HG02678 (cell line): ENCODE results near the gene TEAD3.

Experiments
- ATAC-seq: cut with Tn5 transposase; IDR thresholded peaks from one replicate; pipeline ENCODE4 v1.9.1; 2021; ENCODE audit warnings: mild to moderate bottlenecking, moderate library complexity; ENCODE audit not compliant: unreplicated experiment

The TEAD3 gene

GRCh38 chr6:35514587-35514986 is 17.7 kb upstream of the TEAD3 start:
- no peak for ATAC-seq

- no peak for ATAC-seq
These were observed 15.9 kb upstream of the TEAD3 start, which contains the start of gene TULP1 for GRCh38 chr6:35512740-35513139. Gene TULP1 (minus strand): TSS chr6:35512896. CDS start chr6:35512858, 38 bp downstream.

GRCh38 chr6:35512006-35512405 is 15.1 kb upstream of the TEAD3 start:
- no peak for ATAC-seq

GRCh38 chr6:35511562-35511941 is 14.7 kb upstream of the TEAD3 start:
- ATAC-seq = no peak

- ATAC-seq = no peak
These were observed 14.2 kb upstream of the TEAD3 start for GRCh38 chr6:35510916-35511561.

GRCh38 chr6:35508542-35508941 is 11.7 kb upstream of the TEAD3 start:
- no peak for ATAC-seq

- ATAC-seq = no peak
These were observed 11.1 kb upstream of the TEAD3 start for GRCh38 chr6:35508027-35508426.

- ATAC-seq = no peak
These were observed 10.3 kb upstream of the TEAD3 start for GRCh38 chr6:35507221-35507620.

- no peak for ATAC-seq
These were observed 9.7 kb upstream of the TEAD3 start for GRCh38 chr6:35506536-35506935.

- ATAC-seq = no peak
These were observed 9.1 kb upstream of the TEAD3 start for GRCh38 chr6:35505999-35506412.

GRCh38 chr6:35503534-35503933 is 6.7 kb upstream of the TEAD3 start:
- no peak for ATAC-seq

- ATAC-seq = no peak
These were observed 4.9 kb upstream of the TEAD3 start for GRCh38 chr6:35501784-35502183.

- ATAC-seq = no peak
These were observed 3.9 kb upstream of the TEAD3 start for GRCh38 chr6:35500782-35501181.

- ATAC-seq = no peak
These were observed 2.5 kb upstream of the TEAD3 start for GRCh38 chr6:35499372-35499771.

GRCh38 chr6:35498422-35499067 is 1.7 kb upstream of the TEAD3 start:
- ATAC-seq = no peak

- ATAC-seq = no peak
These were observed 917 bp upstream of the TEAD3 start for GRCh38 chr6:35497571-35498421.

- ATAC-seq = no peak
These were observed 641 bp downstream of the TEAD3 start for GRCh38 chr6:35496036-35496840.

GRCh38 chr6:35495258-35496035 is 1.4 kb downstream of the TEAD3 start:
- no peak for ATAC-seq

- ATAC-seq = no peak
These were observed 2.7 kb downstream of the TEAD3 start for GRCh38 chr6:35494161-35494563.

- ATAC-seq = no peak
These were observed 3.4 kb downstream of the TEAD3 start for GRCh38 chr6:35493307-35493983.
